Inflammatory macrophage (primary cell): ENCODE data around the gene CENPO.
A peak's percentile ranks its signal among the peaks of the same experiment; 100 is the strongest.
"Not testable (repeated sequence)": the region's sequence is repeated elsewhere in the genome, so short reads cannot be mapped to it uniquely, and the experiment has no call there.

ENCODE experiments used
- DNase-seq, 2 donors: peaks; one replicate each; pipeline ENCODE4 v3.0.0-alpha.2; 2020 to 2022

CENPO gene

GRCh38 chr2:24788816-24789215, 4.4 kb upstream of the CENPO start:
- no peak for DNase-seq

GRCh38 chr2:24791452-24791851, 1.8 kb upstream of the CENPO start:
- no peak for DNase-seq

- DNase-seq = no peak
These were observed 717 bp upstream of the CENPO start for GRCh38 chr2:24792542-24792873.

GRCh38 chr2:24793761-24794435, 673 bp downstream of the CENPO start:
- peak in 1 of 2 donors; percentile 5 for DNase-seq

GRCh38 chr2:24797644-24798043, 4.4 kb downstream of the CENPO start:
- DNase-seq = no peak

GRCh38 chr2:24800487-24800886, 7.3 kb downstream of the CENPO start:
- not testable (repeated sequence) for DNase-seq

- not testable (repeated sequence) for DNase-seq
These were observed 12.8 kb downstream of the CENPO start for GRCh38 chr2:24805811-24806660.

GRCh38 chr2:24806661-24807036, 13.4 kb downstream of the CENPO start:
- peak in 1 of 2 donors; percentile 16 for DNase-seq

- no peak for DNase-seq
These were observed 16.2 kb downstream of the CENPO start for GRCh38 chr2:24809316-24810007.

- DNase-seq = no peak
These were observed 20.5 kb downstream of the CENPO start for GRCh38 chr2:24813691-24814137.

GRCh38 chr2:24814516-24814915, 21.3 kb downstream of the CENPO start:
- DNase-seq = no peak

GRCh38 chr2:24815171-24815570, 21.9 kb downstream of the CENPO start:
- DNase-seq = no peak

GRCh38 chr2:24816404-24816803, 23.2 kb downstream of the CENPO start:
- DNase-seq = no peak

- DNase-seq = no peak
These were observed 23.7 kb downstream of the CENPO start for GRCh38 chr2:24816884-24817283.

GRCh38 chr2:24818721-24819167, 25.5 kb downstream of the CENPO start:
- no peak for DNase-seq

- DNase-seq = no peak
These were observed 26.4 kb downstream of the CENPO start for GRCh38 chr2:24819442-24820174.

- no peak for DNase-seq
These were observed 26.9 kb downstream of the CENPO start for GRCh38 chr2:24820175-24820513.

GRCh38 chr2:24820598-24821432, 27.6 kb downstream of the CENPO start:
- DNase-seq = no peak

GRCh38 chr2:24821433-24821891, 28.2 kb downstream of the CENPO start:
- DNase-seq = no peak

GRCh38 chr2:24822049-24822706, 29.0 kb downstream of the CENPO start:
- DNase-seq = no peak

GRCh38 chr2:24824071-24824588, 30.9 kb downstream of the CENPO start:
- no peak for DNase-seq
